CD4-positive, alpha-beta T cell treated with Interleukin-6 for 4 hours (primary cell): ENCODE measurements around the gene PIP5K1A.

Experiments
- DNase-seq: peaks from one replicate; pipeline ENCODE4 v3.0.0-alpha.2; 2020; ENCODE audit warnings: mixed read lengths

PIP5K1A gene

GRCh38 chr1:151289080-151289935, 91.0 kb downstream of the PIP5K1A start:
- no peak for DNase-seq

- no peak for DNase-seq
Observed at GRCh38 chr1:151289991-151290708, 91.8 kb downstream of the PIP5K1A start.

- DNase-seq = no peak
Observed at GRCh38 chr1:151290709-151291303, 92.5 kb downstream of the PIP5K1A start.

- no peak for DNase-seq
Observed at GRCh38 chr1:151292207-151293030, 94.1 kb downstream of the PIP5K1A start.

- DNase-seq = no peak
Observed at GRCh38 chr1:151293093-151293492, 94.7 kb downstream of the PIP5K1A start.

- no peak for DNase-seq
Observed at GRCh38 chr1:151294742-151295462, 96.5 kb downstream of the PIP5K1A start.
